Superior temporal gyrus (tissue), 1 donor: ENCODE results near the gene CCDC71.

Source experiments
- DNase-seq: peaks from one replicate; pipeline ENCODE4 v3.0.0-alpha.2; 2016; ENCODE audit errors: extremely low spot score

CCDC71 gene

DNA sequence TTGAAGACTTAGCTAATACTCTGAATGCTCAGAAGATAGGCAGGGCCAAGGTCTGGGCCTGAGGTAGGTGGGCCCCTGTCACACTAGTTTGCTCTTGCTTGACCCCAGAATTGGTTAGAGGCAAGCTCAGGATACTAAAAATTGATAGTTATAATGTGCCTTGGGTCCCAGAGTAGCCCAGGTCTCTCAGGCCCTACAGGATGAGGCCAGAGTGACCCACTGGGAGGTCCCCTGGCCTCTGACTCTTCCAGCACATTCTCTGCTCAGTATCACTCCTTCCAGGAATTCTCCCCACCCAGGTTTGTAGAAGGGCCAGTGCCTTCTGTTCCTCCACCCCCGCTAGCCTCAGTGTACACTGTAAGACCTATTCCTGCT lies 4.6 kb upstream of the CCDC71 start:
- no peak for DNase-seq

DNA sequence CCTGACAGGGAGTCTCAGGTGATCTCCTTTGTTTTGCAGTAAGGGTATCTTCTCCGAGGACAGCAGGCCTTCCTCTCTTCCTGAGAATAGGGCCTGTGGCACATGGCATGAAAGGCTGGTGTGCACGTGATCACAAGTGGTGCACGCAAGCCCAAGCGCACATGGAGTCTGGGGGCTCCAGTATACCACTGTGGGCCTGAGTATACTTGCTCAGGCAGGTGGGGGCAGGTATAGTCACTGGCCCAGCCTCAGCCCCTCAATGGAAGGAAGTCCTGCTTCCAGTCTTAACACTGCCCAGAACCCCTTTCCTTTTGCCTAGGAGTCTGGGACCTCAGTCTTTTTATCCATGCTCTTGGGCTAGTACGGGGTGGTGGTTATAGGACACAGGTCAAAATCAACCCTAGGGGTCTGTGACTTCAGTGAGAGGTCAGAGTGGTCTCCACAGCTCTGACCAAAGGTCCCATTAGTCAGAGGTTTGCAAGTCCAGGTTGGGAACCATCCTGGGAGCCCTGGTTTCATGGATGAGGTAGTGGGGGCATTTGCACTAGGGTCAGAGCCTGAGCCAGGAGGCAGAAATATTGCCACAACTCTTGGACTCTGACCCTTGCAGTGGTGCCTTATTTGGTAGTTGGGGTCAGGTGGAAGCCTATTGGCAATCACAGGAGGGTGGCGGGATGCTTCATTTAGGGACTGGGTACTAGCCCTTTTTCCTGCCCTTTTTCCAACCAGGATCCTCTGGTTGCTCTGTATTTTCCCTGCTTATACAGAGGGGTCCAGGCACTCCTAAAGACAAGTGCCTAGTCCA lies 823 bp upstream of the CCDC71 start:
- DNase-seq, result no peak

DNA sequence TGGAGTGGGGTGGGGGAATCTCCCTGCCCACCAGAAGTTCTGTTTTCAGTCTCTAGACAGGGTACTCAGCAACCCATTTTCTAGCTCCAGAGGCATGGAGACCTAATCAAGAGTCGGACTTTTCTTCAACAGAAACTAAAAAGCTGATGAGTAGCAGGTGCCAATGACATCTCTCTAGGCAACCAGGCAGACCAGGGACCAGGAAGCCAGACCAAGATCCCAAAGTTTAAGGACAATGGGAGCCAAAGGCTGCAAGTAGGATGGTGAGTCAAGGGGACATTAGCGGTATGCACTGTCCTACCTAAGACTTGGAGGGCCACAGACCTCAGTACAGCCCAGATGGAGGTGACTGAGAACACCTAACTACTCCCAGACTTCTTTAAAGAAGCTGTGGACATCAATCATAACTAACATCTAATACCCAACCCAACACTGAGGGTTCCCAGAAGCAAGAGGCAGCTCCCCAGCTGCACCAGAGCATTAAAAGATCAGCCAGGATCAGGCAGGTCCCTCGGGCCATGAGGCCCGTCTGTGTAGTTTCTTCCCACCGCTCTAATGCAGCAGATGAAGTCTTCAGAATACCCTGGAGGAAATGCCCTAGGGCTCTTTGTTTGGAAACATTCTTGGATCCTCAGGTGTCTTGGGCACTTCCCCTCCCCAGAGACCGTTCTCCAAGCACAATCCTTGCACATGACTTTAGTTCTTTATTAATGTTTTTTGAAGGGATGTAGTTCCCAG lies 979 bp downstream of the CCDC71 start:
- no peak for DNase-seq

DNA sequence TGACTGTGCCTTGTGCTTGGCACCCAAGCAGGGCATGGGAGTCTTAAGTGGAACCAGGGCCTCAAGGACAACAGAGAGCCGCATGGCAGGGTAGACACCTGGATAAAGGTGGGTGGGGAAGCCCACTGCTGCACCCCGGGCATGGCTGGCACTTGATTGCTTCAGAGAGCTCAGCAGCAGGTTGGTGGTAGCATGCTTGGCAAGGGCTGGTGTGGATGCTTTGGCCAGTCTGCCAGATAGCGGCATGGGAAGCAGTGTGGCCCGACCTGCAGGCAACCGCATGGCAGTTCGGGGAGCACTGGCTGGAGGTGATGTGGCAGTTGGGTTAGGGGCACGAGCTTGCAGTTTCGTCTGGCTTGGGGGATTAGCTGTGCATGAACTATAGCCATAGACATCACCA lies 2.5 kb downstream of the CCDC71 start:
- DNase-seq, result no peak

DNA sequence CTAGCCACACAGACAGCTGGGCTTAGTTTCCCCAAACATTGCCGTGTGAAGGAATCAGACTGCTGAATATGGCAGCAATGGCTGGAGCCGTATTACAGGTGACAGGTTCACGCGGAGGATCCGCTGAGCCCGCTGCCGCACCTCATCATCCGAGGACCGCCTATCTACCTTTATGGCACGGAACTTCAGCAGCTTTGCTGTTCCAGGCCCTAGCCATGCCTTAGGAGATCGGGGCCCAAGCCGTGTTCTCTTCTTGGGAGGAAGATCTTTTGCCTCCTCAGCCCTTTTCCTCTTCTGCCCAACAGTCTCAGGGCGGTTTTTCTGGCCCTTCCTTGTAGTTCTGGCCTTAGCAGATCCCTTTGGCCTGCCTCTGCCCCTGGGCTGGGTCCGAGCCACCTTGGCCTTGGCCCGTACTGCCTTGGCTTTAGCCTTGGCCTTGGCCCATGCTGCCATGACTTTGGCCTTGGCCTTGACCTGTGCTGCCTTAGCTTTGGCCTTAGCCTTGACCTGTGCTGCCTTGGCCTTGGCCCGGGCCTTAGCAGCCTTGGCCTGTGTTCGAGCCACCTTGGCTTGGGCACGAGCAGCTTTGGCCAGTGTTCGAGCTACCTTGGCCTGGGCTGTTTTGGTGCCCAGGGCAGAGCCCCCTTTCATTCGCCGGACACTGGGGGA lies 3.2 kb downstream of the CCDC71 start:
- DNase-seq, result no peak

DNA sequence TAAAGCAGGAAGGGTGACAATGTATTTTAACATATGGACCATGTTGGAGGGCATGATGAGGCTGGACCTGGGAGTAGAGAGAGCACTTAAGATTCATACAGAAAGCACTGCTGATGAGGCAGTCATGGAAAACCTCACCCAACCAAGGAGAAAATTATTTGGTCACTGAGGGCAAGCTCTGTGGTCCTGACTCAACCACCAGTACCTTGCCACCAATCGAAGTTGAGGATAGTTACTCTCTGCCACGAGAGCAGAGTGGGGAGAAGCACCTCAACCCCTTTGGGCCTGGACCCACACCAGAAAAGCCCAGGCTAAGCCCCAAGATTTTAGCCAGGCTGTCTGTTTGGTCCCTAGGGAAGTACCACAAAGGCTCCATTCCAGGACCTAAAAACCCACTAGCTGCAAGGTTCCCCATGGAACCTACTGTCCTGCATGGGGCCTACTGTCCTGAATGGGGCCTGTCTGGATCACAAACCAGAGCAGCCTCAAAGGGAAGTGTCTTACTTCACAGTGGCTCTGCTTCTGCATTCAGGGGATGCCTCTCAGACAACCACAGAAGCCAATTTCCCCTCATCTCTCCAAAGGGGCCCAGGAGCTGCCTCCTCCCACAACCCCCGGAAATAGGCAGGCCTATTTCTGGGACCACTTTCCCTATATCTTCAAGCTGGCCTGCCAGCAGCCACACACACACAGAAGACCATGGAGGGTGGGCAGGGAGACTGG lies 4.2 kb downstream of the CCDC71 start:
- no peak for DNase-seq

DNA sequence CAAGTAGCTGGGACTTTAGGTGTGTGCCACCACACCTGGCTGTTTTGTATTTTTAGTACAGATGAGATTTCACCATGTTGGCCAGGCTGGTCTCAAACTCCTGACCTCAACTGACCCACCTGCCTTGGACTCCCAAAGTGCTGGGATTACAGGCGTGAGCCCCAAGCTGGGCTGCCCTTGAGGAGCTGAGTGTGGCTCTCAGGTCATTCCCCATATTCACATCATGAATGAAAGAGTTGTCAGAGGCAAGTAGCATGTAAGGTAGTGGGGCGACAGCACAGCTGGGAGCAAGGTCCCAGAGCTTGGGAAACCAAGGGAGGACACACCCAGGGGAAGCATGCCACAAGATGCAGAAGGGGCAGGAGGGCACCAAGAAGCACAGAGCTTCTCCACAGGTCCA lies 4.9 kb downstream of the CCDC71 start:
- no peak for DNase-seq

DNA sequence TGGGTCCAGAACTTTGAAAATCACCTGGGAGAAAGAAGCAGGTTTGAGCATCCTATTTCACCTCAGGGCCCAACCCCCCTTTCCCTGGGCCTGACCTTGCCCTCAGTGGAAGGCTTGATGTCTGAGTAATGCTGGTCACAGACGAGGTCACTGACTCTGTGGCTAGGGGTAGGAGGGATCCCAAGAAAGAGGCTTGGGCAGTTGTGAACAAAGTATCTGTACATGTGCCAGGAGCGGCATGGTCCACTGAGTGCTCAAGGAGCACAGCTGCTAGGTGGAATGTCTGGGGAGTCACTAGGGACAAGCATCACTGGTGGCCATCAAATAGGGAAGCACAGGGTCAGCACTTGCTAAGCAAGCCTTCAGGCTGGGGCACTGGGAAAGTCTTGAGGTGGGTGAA lies 7.3 kb downstream of the CCDC71 start:
- DNase-seq, result no peak

DNA sequence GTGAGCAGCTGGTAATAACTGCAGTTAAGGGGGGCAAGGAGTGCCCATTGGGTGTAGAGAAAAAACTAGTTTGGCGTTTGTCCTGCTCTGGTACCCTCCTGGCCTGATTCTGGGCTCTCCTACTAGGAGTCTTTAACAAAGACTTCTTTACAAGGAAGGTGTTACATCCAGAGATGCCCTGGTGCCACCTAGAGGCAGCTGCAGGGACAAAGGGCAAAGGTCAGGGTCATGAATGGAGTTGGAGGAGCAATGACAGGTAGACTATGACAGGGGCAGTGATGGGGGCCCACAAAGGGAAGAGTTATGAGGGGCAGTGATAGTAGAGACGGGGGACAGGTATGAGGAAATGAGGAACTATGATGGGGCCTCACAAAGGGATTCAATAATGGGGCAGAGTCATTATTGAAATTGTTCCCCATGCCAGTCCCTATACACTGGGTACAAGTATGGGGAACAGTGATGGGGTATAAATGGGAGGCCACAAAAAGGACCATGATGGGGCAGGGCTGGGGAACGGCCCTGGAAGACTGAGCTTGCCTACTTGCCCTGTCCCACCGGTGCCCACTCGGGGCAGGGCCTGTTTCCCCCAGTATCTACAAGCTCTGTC lies 7.9 kb downstream of the CCDC71 start:
- no peak for DNase-seq

DNA sequence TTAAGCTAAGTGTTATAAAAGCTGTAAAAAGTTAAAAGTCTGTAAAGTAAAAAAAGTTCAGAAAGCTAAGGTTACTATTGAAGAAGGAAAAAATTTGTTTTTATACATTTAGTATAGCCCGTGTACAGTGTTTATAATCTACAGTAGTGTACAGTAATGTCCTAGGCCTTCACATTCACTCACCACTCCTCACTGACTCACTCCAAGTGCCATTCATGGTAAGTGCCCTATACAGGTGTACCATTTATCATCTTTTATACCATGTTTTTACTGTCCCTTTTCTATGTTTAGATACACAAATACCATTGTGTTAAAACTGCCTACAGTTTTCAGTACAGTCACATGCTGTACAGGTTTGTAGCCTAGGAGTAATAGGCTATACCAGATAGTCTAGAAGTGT lies 8.8 kb downstream of the CCDC71 start:
- DNase-seq, result no peak

DNA sequence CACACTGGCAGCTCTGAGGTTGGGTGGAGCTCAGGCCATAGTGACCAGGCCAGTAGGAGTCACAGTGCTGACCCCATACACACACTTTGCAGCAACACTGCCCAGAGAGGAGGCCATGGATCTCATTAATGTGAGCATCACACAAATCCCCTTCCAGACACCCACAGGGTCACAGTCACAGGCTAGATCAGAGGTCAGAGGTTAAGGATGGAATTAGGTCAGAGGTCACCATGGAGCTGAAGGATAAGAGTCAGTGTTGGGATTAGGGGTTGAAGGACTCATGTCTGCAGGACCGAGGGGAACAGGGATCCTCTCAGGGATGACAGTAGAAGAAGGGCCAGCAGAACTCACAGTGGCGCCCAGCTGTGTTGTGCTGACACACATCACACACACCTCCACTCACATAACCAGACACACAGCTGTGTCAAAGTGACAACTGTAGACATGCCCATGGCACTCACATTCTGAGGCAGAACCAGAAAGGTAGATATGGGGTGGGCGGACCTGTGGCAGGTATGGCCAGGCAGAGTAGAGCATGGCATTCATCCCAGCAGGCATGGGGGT lies 12.7 kb downstream of the CCDC71 start:
- no peak for DNase-seq

DNA sequence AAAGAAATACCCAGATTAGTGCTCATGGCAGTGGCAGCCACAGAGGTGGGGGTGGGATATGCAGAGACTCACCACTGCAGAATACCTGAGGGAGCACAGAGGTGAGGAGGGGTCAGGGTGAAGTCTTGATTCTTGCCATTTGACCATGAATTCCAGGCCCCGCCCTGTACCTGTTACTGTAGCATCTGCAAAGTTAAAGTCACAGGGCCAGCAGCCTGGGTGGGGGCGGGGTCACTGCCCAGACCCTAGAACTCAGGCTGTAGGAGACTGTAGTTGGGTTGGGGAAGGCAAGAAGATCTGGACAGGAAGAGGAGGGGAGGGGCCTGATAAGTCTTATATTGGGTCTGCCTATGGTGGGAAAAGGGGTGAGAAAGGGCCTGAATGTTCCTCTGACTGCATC lies 14.5 kb downstream of the CCDC71 start:
- DNase-seq, result no peak

DNA sequence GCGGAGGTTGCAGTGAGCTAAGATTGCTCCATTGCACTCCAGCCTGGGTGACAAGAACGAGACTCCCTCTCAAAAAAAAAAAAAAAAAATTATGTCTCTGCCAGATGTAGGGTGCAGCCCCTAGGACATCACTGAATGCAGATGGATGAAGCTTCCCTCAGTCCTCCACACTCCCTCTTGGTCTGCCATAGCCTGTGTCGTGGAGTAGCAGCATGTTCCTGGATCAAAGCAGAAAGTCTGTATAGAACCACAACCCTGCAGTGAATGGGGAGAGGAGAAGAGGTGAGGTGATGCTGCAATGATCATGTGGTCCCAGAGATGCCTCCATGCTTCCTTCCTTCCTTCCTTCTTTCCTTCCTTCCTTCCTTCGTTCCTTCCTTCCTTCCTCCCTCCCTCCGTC lies 18.0 kb downstream of the CCDC71 start:
- no peak for DNase-seq

DNA sequence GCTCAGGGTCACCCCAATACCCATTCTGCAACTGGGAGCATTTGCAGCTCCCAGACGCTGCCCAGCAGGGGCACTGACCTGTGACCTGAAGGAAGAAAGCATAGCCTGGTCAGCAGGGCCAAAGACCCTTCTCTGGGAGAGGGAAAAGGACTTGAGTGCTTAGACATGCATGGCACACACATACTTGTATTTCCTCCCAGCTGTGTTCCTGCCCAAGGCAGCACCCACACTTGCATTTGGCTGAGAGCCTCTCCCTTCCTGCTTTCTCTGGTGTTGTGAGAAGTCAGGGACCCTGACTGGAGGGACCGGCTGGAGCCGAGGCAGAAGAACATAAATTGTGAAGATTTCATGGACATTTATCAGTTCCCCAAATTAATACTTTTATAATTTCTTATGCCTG lies 26.1 kb downstream of the CCDC71 start:
- no peak for DNase-seq

DNA sequence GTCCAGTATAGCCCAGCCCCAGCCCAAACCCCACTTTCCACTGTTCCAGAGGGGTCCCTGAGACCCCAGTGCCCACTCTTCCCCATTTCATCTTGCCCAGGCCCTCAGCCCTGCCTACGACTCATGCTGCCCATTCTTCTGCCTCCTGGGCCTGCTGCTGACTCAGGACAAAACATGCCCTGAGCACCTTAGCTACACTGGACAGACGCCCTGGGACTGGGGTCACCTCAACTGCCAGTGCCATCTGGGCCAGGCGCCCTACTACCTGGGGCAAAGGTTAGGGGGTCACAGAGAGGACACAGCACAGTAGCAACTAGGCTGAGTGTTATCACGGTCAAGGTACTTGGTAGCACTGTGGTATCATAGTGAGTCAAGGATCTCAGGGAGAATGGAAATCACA lies 30.6 kb downstream of the CCDC71 start:
- no peak for DNase-seq

DNA sequence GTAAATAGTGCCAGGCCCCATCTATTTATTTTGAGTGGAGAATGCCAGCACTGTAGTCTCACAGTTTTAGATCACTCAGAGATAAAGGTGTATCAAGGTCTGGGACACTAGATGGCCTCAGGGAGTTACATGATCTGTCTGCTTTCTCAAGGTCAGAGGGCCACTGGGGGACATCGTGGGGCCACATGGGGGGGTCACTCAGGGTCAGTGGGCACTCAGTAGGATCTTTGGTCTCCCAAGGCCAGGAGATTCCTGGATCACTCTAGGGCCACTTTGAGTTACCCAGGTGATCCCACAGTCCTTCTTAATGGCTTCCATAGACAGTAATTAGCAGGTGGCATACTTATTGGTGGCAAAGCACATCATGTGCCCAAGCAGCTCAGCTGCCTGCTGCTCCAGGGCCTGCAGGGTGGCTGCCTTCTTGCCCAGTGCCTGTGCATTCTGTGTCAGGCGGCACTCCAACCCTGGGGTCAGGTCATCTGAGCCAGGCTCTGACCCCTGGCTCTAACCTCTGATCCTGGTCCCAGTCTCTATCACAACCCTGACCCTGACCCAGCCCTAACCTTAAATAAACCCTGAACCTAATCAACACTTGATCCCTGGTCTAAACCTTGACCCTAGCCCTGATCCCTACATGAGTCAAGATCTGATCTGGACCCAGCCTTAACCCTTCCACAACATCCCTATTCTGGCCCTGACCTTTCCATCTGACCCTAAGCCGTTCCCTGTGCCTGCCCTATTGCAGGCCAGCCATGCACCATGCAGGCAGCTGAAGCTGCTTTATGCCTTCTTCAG lies 31.5 kb downstream of the CCDC71 start:
- no peak for DNase-seq

DNA sequence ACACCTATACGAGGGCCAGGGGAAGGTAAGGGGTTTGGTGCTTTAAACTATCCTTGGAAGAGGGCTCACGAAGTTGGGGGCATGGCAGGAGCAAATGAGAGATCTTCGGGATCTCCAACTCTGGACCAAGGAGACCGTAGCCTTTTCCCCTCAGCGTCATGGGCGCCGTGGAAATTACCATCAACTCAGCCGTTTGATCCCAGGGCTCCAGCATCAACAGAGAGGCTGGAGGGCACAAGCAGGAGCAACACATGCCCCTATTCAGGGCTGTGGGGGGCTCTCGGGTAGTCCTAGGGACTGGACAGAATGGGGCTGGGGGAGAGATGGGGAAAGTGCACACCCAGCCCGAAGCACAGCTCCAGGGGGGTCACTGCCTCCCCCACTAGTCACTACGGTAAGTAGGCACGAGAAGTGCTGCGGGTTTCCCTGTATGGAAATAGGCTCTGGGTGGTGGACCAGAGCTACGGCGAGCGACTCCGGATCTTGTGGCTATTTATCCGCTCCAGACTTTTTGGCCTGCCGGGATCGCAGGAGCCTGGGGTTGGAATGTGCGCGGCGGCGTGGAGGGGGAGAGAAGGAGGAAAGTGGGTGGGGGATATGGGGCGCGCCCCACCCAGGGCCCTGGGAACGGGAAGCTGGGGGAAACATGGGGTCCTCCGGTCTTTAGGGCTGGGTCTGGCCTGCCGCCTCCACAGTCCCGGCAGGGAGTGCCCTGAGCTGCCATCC lies 32.7 kb downstream of the CCDC71 start:
- DNase-seq, result peak; percentile 82

DNA sequence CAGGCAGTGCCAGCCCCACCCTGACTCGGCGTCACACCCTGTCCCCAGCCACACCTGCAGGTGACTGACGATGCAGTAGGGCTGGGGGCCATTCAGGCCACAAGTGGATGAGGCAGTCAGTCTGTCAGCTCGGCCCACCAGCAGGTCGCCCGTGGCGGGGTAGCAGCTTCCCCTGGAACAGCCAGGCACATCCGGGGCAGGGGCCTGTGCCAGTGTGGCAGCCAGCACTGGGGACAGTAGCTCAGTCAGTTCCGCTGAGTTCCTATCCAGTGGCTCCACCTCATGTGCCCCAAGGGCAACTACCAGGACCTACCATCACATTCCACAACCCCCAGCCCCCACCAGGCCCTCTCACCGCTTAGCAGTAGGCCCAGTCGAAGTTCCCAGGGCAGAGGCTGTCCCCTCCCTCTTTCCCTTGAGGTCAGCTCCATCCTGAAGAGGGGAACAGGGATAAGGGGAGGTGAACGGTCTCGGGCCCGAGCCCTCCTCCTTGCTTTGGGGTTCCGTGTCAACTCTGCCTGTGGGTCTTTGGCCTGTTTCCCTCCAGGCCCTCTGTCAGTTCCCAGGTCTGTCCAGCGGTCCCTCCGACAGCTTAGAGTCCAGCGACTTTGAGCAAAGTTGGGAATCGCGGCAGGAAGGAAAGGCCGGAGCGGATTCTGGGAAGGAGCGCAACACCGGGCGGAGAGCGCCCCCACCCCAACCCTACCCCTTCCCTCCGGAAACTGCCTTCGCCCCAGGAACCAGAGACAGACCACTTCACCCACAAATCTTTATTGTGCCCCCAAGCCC lies 33.5 kb downstream of the CCDC71 start, which contains the start of gene LAMB2:
TSS of gene LAMB2 (minus strand) at position 614 of the 789 bp plus-strand sequence. CDS start at position 431, 183 bp downstream.
- peak; percentile 73 for DNase-seq

DNA sequence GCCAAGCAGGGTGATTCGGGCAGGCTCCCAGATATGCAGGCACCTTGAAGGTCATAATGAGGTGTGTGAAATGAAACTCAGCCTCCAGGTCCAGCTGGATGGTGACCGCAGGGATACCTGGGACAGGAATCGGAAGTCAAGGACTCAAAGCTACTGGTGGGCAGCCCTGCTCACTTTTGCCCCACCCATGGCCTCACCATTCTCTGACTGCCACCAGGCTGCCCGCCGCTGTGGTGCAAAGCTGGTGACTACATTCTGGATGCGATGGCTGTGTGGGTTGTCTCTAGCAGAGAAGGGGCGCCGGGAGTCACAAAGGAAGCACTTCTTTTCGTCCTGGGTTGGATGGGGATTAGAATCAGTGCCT lies 34.1 kb downstream of the CCDC71 start:
- no peak for DNase-seq
